HepG2 (cell line): Measurements from ENCODE around the gene SMIM29. TPM values are rescaled to one million over a fixed set of nuclear protein-coding genes. Genes with fewer than 3 reads are reported as not detected.

ENCODE experiments used
- ARNT ChIP-seq: fragments of 450-650 bp; IDR thresholded peaks from 2 replicates; pipeline ENCODE4 v1.6.1; 2017
- ATF5 ChIP-seq: sonication (generic); formaldehyde crosslinking; IDR thresholded peaks from 2 replicates; pipeline ENCODE4 v1.4.0; 2020; ENCODE audit warnings: mild to moderate bottlenecking, low read depth, missing genetic modification reagents
- BRCA1 ChIP-seq: sonication (generic); formaldehyde crosslinking; IDR thresholded peaks from 2 replicates; pipeline ENCODE4 v1.4.0; 2020; ENCODE audit warnings: missing genetic modification reagents
- CHD4 ChIP-seq: fragments of 200-600 bp; sonication (generic); IDR thresholded peaks from 2 replicates; pipeline ENCODE4 v1.7.0; 2017; ENCODE audit warnings: mild to moderate bottlenecking, low read length, borderline replicate concordance
- FOXJ3 ChIP-seq: sonication (generic); formaldehyde crosslinking; IDR thresholded peaks from 2 replicates; pipeline ENCODE4 v1.4.0; 2020; ENCODE audit warnings: missing genetic modification reagents, mild to moderate bottlenecking, borderline replicate concordance
- HDAC2 ChIP-seq: sonication (generic); formaldehyde crosslinking; IDR thresholded peaks from 2 replicates; pipeline ENCODE4 v1.4.0; 2020; ENCODE audit warnings: missing genetic modification reagents
- HNF4G ChIP-seq, 2 experiments: sonication (generic) in 1 of 2; formaldehyde crosslinking in 1 of 2; IDR thresholded peaks; 2 replicates each; pipeline versions ENCODE4 v1.4.0 to v1.6.1; 2011 to 2020; ENCODE audit warnings: borderline replicate concordance in 2 of 2, low read depth in 2 of 2, mild to moderate bottlenecking in 2 of 2, low read length in 1 of 2, missing genetic modification reagents in 1 of 2, moderate library complexity in 1 of 2
- MAX ChIP-seq: IDR thresholded peaks from 2 replicates; pipeline ENCODE4 v1.6.1; 2012; ENCODE audit warnings: inconsistent platforms
- NFKBIZ ChIP-seq: IDR thresholded peaks from 2 replicates; pipeline ENCODE4 v1.6.1; 2018; ENCODE audit warnings: missing genetic modification reagents, missing compliant biosample characterization
- NR2C2 ChIP-seq: sonication (generic); formaldehyde crosslinking; IDR thresholded peaks from 2 replicates; pipeline ENCODE4 v1.4.0; 2020; ENCODE audit warnings: missing genetic modification reagents, mild to moderate bottlenecking, moderate library complexity, borderline replicate concordance
- RFX3 ChIP-seq: IDR thresholded peaks from 2 replicates; pipeline ENCODE4 v1.6.1; 2016; ENCODE audit warnings: missing biosample characterization, missing genetic modification reagents
- SOX13 ChIP-seq, 3 experiments: fragments of 450-650 bp in 1 of 3; sonication (generic) in 1 of 3; formaldehyde crosslinking in 1 of 3; IDR thresholded peaks in 2 of 3; conservative IDR thresholded peaks in 1 of 3; 2 replicates each; pipeline versions ENCODE4 v1.5.0 to v1.6.1; 2016 to 2020; ENCODE audit warnings: antibody characterized with exemption in 1 of 3, mild to moderate bottlenecking in 1 of 3, missing compliant biosample characterization in 1 of 3, missing genetic modification reagents in 1 of 3, moderate library complexity in 1 of 3
- TAF1 ChIP-seq: sonication (generic); formaldehyde crosslinking; IDR thresholded peaks from 2 replicates; pipeline ENCODE4 v1.4.0; 2020; ENCODE audit warnings: missing genetic modification reagents
- TERF1 ChIP-seq: sonication (generic); formaldehyde crosslinking; IDR thresholded peaks from 2 replicates; pipeline ENCODE4 v1.8.0; 2022; ENCODE audit warnings: mild to moderate bottlenecking, missing genetic modification reagents, moderate library complexity
- USF2 ChIP-seq, 2 experiments: sonication (generic) in 1 of 2; formaldehyde crosslinking in 1 of 2; IDR thresholded peaks; 2 replicates each; pipeline versions ENCODE4 v1.5.1 to v1.6.1; 2011 to 2020; ENCODE audit warnings: borderline replicate concordance in 1 of 2, low read depth in 1 of 2, low read length in 1 of 2, mild to moderate bottlenecking in 1 of 2, missing genetic modification reagents in 1 of 2, moderate library complexity in 1 of 2
- ZNF570 ChIP-seq: sonication (generic); formaldehyde crosslinking; IDR thresholded peaks from 2 replicates; pipeline ENCODE4 v1.4.0; 2020; ENCODE audit warnings: mild to moderate bottlenecking, missing genetic modification reagents, borderline replicate concordance
- ZNF703 ChIP-seq: sonication (generic); formaldehyde crosslinking; IDR thresholded peaks from 2 replicates; pipeline ENCODE4 v1.5.1; 2020; ENCODE audit warnings: missing genetic modification reagents, mild to moderate bottlenecking, moderate library complexity, borderline replicate concordance
- ZNF704 ChIP-seq: sonication (generic); formaldehyde crosslinking; IDR thresholded peaks from 2 replicates; pipeline ENCODE4 v1.8.1; 2023; ENCODE audit warnings: mild to moderate bottlenecking, inconsistent platforms, moderate library complexity, missing genetic modification reagents, borderline replicate concordance
- ZUFSP ChIP-seq: sonication (generic); formaldehyde crosslinking; IDR thresholded peaks from 2 replicates; pipeline ENCODE4 v1.9.0; 2021; ENCODE audit warnings: missing genetic modification reagents, mild to moderate bottlenecking, borderline replicate concordance
- polyA plus RNA-seq, 8 experiments: library from polyadenylated mRNA; depleted of rRNA in 3 of 8; stranded (reverse) in 7 of 8; unstranded in 1 of 8; fragments of >200 nt; fragmentation: Illumina TruSeq in 4 of 8; extraction: Trizol in 4 of 8; gene quantifications; 2 replicates each; pipeline versions ENCODE4 v1.2.1 to v1.2.3, GENCODE V29; 2011 to 2016; ENCODE audit warnings: low read depth in 4 of 8, missing spikeins in 1 of 8, mixed read lengths in 1 of 8; ENCODE audit not compliant: insufficient read depth in 1 of 8
- total RNA-seq, 5 experiments: library from RNA; depleted of rRNA; stranded (reverse); fragments of >200 nt; fragmentation: Illumina TruSeq; extraction: Trizol; gene quantifications; 2 replicates each; pipeline ENCODE4 v1.2.3, GENCODE V29; 2016; ENCODE audit warnings: low read depth in 1 of 5

Gene SMIM29
- total and polyA plus RNA-seq, 2 of the 13 experiments (the other 11 are each of a cell fraction or from before 2014, with no cell fraction given) = 8.8 to 15.3 TPM

- no peak for TF ChIP-seq SOX13 (IDR thresholded peaks at IDR 0.05)
- TF ChIP-seq SOX13 (CRISPR knock-in tag; conservative IDR thresholded peaks at IDR 0.05 in 1 of 2, IDR thresholded peaks at IDR 0.05 in 1 of 2) = peak in 1 of 2 experiments; percentile 11; a peak in 1 of 4 replicates
- TF ChIP-seq MAX = peak; percentile 100
- no peak for TF ChIP-seq ZUFSP
- peak; percentile 99 for TF ChIP-seq TERF1 (CRISPR knock-in tag)
- TF ChIP-seq USF2 (IDR thresholded peaks at IDR 0.05; ENCODE audit: low read depth, low read length) = no peak
- TF ChIP-seq USF2 (CRISPR knock-in tag; IDR thresholded peaks at IDR 0.05; ENCODE audit: borderline replicate concordance) = no peak; the same call in 1 of the 2 replicates
- no peak for TF ChIP-seq RFX3 (CRISPR knock-in tag)
- TF ChIP-seq CHD4 = no peak
- TF ChIP-seq TAF1 (CRISPR knock-in tag) = peak; percentile 43; the same call in 1 of the 2 replicates
- TF ChIP-seq BRCA1 (CRISPR knock-in tag) = no peak
- TF ChIP-seq NR2C2 (CRISPR knock-in tag) = 0 out of 2 replicates have a peak, but pooled peaks have one; percentile 55
- TF ChIP-seq ARNT = no peak
- TF ChIP-seq ZNF704 (CRISPR knock-in tag) = peak; percentile 98
- TF ChIP-seq HDAC2 = peak; percentile 80
- TF ChIP-seq ZNF570 (CRISPR knock-in tag) = peak; percentile 97; the same call in 1 of the 2 replicates
- no peak for TF ChIP-seq HNF4G (IDR thresholded peaks at IDR 0.05; ENCODE audit: borderline replicate concordance, low read depth, low read length)
- 0 out of 2 replicates have a peak, but pooled peaks have one; percentile 33 for TF ChIP-seq HNF4G (CRISPR knock-in tag; IDR thresholded peaks at IDR 0.05; ENCODE audit: borderline replicate concordance, low read depth)
- peak; percentile 93 for TF ChIP-seq ZNF703 (CRISPR knock-in tag)
- no peak for TF ChIP-seq NFKBIZ
- TF ChIP-seq ATF5 (CRISPR knock-in tag) = peak; percentile 96; the same call in 1 of the 2 replicates
- no peak for TF ChIP-seq FOXJ3 (CRISPR knock-in tag)
Observed at GRCh38 chr6:34237722-34238584, 10.9 kb downstream of the SMIM29 start (continued).
